CD4-positive, alpha-beta T cell treated with Interferon alpha-2 for 1 hour (primary cell): ENCODE data around the gene CDKN1B.

ENCODE experiments used
- DNase-seq, 2 donors: peaks; one replicate each; pipeline ENCODE4 v3.0.0-alpha.2; 2020 to 2022

The CDKN1B gene

GRCh38 chr12:12704593-12705230 is 12.5 kb upstream of the CDKN1B start:
- peak; percentile 61 to 67 for DNase-seq

- DNase-seq = peak; percentile 65 to 81
Measured at GRCh38 chr12:12705838-12706520, 11.2 kb upstream of the CDKN1B start.

GRCh38 chr12:12713932-12714275 is 3.3 kb upstream of the CDKN1B start:
- no peak for DNase-seq

- peak; percentile 62 to 83 for DNase-seq
Measured at GRCh38 chr12:12714276-12715021, 2.7 kb upstream of the CDKN1B start.

GRCh38 chr12:12715128-12715458 is 2.1 kb upstream of the CDKN1B start:
- no peak for DNase-seq

GRCh38 chr12:12715459-12716150 is 1.6 kb upstream of the CDKN1B start:
- DNase-seq = peak; percentile 26 to 63

GRCh38 chr12:12716151-12716792 is 896 bp upstream of the CDKN1B start:
- DNase-seq = no peak

GRCh38 chr12:12717586-12718380 is 615 bp downstream of the CDKN1B start:
- DNase-seq = peak; percentile 35 to 44

GRCh38 chr12:12718381-12718759 is 1.2 kb downstream of the CDKN1B start:
- DNase-seq = no peak

- DNase-seq = peak; percentile 11 to 38
Measured at GRCh38 chr12:12718853-12719252, 1.7 kb downstream of the CDKN1B start.

GRCh38 chr12:12719496-12719895 is 2.3 kb downstream of the CDKN1B start:
- peak; percentile 48 to 50 for DNase-seq

- DNase-seq = no peak
Measured at GRCh38 chr12:12720052-12720451, 2.9 kb downstream of the CDKN1B start.

- DNase-seq = peak in 1 of 2 donors; percentile 42
Measured at GRCh38 chr12:12720672-12721161, 3.5 kb downstream of the CDKN1B start.

- peak; percentile 33 to 69 for DNase-seq
Measured at GRCh38 chr12:12721176-12721751, 4.1 kb downstream of the CDKN1B start.

- DNase-seq = no peak
Measured at GRCh38 chr12:12721814-12722434, 4.8 kb downstream of the CDKN1B start.

- peak in 1 of 2 donors; percentile 59 for DNase-seq
Measured at GRCh38 chr12:12722435-12723148, 5.4 kb downstream of the CDKN1B start.

GRCh38 chr12:12723149-12723680 is 6.0 kb downstream of the CDKN1B start:
- DNase-seq = peak in 1 of 2 donors; percentile 61

GRCh38 chr12:12723681-12724420 is 6.7 kb downstream of the CDKN1B start:
- DNase-seq = peak; percentile 49 to 60

- DNase-seq = peak in 1 of 2 donors; percentile 7
Measured at GRCh38 chr12:12724421-12725085, 7.4 kb downstream of the CDKN1B start.
